ENCODE measurements around the gene PTPRG. TPM values are rescaled to one million over a fixed set of nuclear protein-coding genes. Genes with fewer than 3 reads are reported as not detected.

The PTPRG gene
- total and polyA plus RNA-seq, 2 donors = 22.7 to 95.3 TPM

GRCh38 chr3:61765157-61765876, 203.9 kb downstream of the PTPRG start:
- Histone ChIP-seq H3K36me3 (ENCODE audit: insufficient read depth) (no peaks in the 10 kb centered on the region), H3K4me1 (ENCODE audit: insufficient read depth) (no peaks in the 10 kb centered on the region), H3K27ac (ENCODE audit: low read depth) (no peak overlapping the region), H3K4me3 (ENCODE audit: low read depth, low read length) (no peak overlapping the region)
- 93% methylated on average over 5 of the region's 5 CpGs for WGBS
- no peak for DNase-seq (ENCODE audit: extremely low spot score)

DNA sequence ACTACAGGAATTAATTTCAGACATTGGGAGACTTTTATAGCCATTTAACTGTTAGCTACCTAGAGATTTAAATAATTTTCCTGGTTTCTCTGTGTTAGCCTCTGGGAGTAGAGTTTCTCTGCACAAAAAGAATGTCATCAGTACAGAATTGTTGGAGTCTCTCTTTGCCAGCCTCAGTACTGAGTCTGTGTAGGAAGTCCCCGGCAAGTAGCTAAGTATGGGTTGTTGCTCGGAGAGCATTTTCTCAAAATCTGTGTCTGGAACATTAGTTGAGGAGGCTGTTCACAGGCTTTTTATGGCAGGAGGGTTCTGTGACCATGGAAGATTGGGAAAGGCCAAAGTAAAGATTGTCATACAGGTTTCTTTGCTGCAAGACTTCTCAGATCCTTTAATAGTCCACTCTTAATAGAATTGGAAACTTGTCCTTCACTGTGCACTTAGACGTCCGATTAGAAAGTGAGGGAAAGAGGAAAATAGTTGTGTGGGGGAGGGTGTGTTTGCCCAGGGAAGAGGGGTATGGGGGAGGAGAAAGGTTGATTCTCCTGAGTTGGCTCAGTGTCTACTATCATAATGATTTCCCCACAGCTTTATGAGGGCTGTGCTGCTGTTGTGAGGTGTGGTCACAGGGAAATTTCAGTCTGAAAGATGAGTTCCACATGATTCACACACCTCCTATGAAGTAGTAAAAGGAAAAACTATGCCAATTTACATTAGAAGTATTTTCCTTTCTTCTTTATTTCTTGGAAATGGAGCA, 207.1 kb downstream of the PTPRG start:
- WGBS = 83% methylated on average over 4 of the region's 4 CpGs
- no peak for DNase-seq (ENCODE audit: extremely low spot score)

DNA sequence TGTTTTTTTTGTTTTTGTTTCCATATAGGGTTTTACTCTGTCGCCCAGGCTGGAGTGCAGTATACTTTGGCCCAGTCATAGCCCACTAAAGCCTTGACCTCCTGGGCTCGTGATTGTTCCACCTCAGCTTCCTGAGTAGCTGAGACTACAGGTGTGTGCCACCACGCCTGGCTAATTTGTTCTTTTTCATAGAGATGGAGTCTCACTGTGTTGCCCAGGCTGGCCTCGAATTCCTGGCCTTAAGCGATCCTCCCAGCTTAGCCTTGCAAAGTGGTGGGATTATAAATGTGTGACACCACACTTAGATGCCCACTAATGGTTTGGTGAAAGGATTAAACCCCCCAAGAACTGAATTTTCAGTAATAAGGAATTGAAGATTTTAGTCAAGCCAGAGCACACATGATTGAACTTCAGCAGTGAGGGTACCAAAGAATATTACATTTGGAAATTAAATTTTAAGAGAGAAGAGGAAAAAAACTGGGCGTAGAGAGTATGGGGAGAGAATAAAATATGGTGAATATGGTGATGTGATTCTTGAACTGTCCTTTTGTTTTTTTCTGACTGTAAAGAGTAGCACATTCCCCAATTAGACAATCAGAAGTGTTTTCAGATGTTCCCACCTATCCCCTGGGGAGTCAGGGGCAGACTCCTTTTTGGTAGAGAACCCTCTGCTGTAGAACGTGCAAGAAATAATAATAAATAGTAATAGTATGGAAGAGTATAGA, 208.1 kb downstream of the PTPRG start:
- no peak overlapping the region for H3K4me3 ChIP-seq (ENCODE audit: low read depth, low read length)
- H3K36me3 ChIP-seq (ENCODE audit: insufficient read depth) = no peaks in the 10 kb centered on the region
- no peak for DNase-seq (ENCODE audit: extremely low spot score)
- 93% methylated on average over 7 of the region's 7 CpGs for WGBS
- no peaks in the 10 kb centered on the region for H3K4me1 ChIP-seq (ENCODE audit: insufficient read depth)
- no peak overlapping the region for H3K27ac ChIP-seq (ENCODE audit: low read depth)

More for the DNA sequence above, 207.1 kb downstream of the PTPRG start:
- no peak overlapping the region for H3K4me3 ChIP-seq (ENCODE audit: low read depth, low read length)
- no peaks in the 10 kb centered on the region for H3K36me3 ChIP-seq (ENCODE audit: insufficient read depth)
- H3K4me1 ChIP-seq (ENCODE audit: insufficient read depth) = no peaks in the 10 kb centered on the region
- H3K27ac ChIP-seq (ENCODE audit: low read depth) = no peak overlapping the region

GRCh38 chr3:61771976-61772375, 210.6 kb downstream of the PTPRG start:
- Histone ChIP-seq H3K4me3 (ENCODE audit: low read depth, low read length) (no peak overlapping the region), H3K27ac (ENCODE audit: low read depth) (no peak overlapping the region), H3K4me1 (ENCODE audit: insufficient read depth) (no peaks in the 10 kb centered on the region), H3K36me3 (ENCODE audit: insufficient read depth) (no peaks in the 10 kb centered on the region)
- DNase-seq (ENCODE audit: extremely low spot score) = no peak
- 91% methylated on average over 6 of the region's 6 CpGs for WGBS

- no peak for DNase-seq (ENCODE audit: extremely low spot score)
- Histone ChIP-seq H3K4me1 (ENCODE audit: insufficient read depth) (no peaks in the 10 kb centered on the region), H3K36me3 (ENCODE audit: insufficient read depth) (no peaks in the 10 kb centered on the region), H3K27ac (ENCODE audit: low read depth) (no peak overlapping the region), H3K4me3 (ENCODE audit: low read depth, low read length) (no peak overlapping the region)
- WGBS = 94% methylated on average over 1 of the region's 1 CpG
These were observed 211.1 kb downstream of the PTPRG start for GRCh38 chr3:61772456-61772855.

DNA sequence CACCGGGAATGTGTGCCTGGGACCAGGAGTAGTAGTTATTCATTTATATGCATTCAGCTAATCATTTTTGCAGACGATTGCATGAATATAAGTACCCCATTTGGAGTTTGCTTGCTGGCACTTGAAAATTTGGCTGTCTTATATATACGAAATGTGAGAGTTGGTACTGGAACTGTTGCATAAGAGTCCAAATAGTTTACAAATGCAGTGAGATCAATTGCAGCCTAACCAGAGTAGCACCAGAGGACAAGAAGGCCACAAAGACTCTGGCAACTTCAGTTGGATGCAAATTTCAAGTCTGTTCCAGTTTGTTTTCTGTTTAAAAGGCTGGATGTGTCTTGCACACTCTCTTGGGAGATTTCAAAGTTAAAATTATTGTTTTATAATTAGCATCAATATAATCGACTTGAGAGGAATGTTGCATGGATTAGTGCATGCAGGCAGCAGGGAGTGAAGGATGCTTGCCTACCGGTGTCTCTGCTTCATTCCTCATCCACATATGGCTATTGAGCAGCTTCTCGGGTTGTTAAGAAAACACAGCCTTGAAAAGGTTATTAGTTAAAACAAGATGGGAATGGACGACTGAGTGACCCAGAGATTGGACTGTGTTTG, 213.0 kb downstream of the PTPRG start:
- WGBS = 84% methylated on average over 7 of the region's 7 CpGs
- Histone ChIP-seq H3K4me3 (ENCODE audit: low read depth, low read length) (no peak overlapping the region), H3K36me3 (ENCODE audit: insufficient read depth) (no peaks in the 10 kb centered on the region), H3K27ac (ENCODE audit: low read depth) (no peak overlapping the region), H3K4me1 (ENCODE audit: insufficient read depth) (no peaks in the 10 kb centered on the region)
- DNase-seq (ENCODE audit: extremely low spot score) = no peak

GRCh38 chr3:61776390-61776789, 215.0 kb downstream of the PTPRG start:
- Histone ChIP-seq H3K4me1 (ENCODE audit: insufficient read depth) (no peaks in the 10 kb centered on the region), H3K27ac (ENCODE audit: low read depth) (no peak overlapping the region), H3K36me3 (ENCODE audit: insufficient read depth) (no peaks in the 10 kb centered on the region), H3K4me3 (ENCODE audit: low read depth, low read length) (no peak overlapping the region)
- WGBS = 90% methylated on average over 5 of the region's 5 CpGs
- no peak for DNase-seq (ENCODE audit: extremely low spot score)

DNA sequence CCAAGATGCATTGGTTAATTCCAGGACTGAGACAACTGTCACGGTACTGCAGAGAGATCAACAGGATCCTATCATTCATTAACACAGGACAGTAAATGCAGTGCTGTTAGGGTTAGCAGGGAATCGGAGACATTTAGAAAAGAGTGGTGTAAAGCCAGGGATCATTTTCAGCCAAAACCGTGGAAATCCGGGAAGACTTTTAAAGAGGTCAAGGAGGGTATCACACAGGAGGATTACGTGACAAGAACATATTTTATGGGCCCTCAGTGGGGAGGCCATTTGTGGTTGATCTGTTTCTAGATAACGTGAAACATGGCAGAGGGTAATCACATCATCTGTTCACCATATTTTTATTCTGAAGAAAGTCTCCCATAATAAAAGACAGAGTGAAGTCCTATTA, 216.1 kb downstream of the PTPRG start:
- H3K27ac ChIP-seq (ENCODE audit: low read depth) = no peak overlapping the region
- no peak overlapping the region for H3K4me3 ChIP-seq (ENCODE audit: low read depth, low read length)
- H3K36me3 ChIP-seq (ENCODE audit: insufficient read depth) = no peaks in the 10 kb centered on the region
- 67% methylated on average over 6 of the region's 6 CpGs for WGBS
- no peaks in the 10 kb centered on the region for H3K4me1 ChIP-seq (ENCODE audit: insufficient read depth)
- DNase-seq (ENCODE audit: extremely low spot score) = no peak

GRCh38 chr3:61778095-61778494, 216.7 kb downstream of the PTPRG start:
- H3K36me3 ChIP-seq (ENCODE audit: insufficient read depth) = no peaks in the 10 kb centered on the region
- no peak overlapping the region for H3K27ac ChIP-seq (ENCODE audit: low read depth)
- H3K4me1 ChIP-seq (ENCODE audit: insufficient read depth) = no peaks in the 10 kb centered on the region
- 88% methylated on average over 5 of the region's 5 CpGs for WGBS
- no peak overlapping the region for H3K4me3 ChIP-seq (ENCODE audit: low read depth, low read length)
- DNase-seq (ENCODE audit: extremely low spot score) = no peak

GRCh38 chr3:61780016-61780415, 218.6 kb downstream of the PTPRG start:
- H3K36me3 ChIP-seq (ENCODE audit: insufficient read depth) = no peaks in the 10 kb centered on the region
- H3K4me3 ChIP-seq (ENCODE audit: low read depth, low read length) = no peak overlapping the region
- DNase-seq (ENCODE audit: extremely low spot score) = no peak
- H3K4me1 ChIP-seq (ENCODE audit: insufficient read depth) = no peaks in the 10 kb centered on the region
- WGBS = 81% methylated on average over 2 of the region's 2 CpGs
- H3K27ac ChIP-seq (ENCODE audit: low read depth) = no peak overlapping the region

DNA sequence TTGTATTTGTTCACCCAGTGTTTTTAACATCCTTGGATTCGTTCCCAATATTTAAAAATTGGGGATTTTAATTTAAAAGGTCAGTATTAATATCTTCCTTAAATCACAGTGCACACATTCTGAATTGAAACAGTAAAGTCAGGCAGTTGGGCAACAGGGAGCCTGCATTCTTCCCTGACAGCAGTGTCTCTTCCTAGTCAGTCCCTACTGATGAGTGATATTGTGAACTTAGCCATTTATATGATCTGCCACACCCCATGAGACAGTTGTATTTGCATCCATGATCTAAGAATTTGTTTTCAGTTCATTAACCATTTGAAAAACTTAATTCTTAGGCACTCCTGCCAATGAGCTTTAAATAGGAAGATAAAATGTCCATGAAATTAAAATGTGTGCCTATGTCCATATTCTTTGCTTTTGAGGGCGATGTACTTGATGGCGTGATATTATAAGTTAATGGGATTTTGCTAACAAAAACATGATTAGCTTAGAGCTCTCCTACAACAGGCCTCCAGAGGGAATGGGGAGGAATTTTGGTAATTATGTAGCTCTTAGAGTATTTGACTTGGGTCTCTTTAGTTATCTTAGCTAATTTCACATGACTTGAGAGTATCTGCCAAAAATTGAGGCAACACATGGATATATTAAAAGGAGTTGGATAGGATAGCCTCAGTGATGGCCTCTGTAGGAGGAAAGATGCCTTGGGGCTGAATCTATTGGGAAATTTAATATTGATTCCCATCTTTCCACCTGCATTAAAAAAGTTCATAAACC, 219.3 kb downstream of the PTPRG start:
- no peak overlapping the region for H3K27ac ChIP-seq (ENCODE audit: low read depth)
- H3K4me1 ChIP-seq (ENCODE audit: insufficient read depth) = no peaks in the 10 kb centered on the region
- H3K36me3 ChIP-seq (ENCODE audit: insufficient read depth) = no peaks in the 10 kb centered on the region
- no peak for DNase-seq (ENCODE audit: extremely low spot score)
- H3K4me3 ChIP-seq (ENCODE audit: low read depth, low read length) = no peak overlapping the region
- WGBS = 90% methylated on average over 3 of the region's 3 CpGs

DNA sequence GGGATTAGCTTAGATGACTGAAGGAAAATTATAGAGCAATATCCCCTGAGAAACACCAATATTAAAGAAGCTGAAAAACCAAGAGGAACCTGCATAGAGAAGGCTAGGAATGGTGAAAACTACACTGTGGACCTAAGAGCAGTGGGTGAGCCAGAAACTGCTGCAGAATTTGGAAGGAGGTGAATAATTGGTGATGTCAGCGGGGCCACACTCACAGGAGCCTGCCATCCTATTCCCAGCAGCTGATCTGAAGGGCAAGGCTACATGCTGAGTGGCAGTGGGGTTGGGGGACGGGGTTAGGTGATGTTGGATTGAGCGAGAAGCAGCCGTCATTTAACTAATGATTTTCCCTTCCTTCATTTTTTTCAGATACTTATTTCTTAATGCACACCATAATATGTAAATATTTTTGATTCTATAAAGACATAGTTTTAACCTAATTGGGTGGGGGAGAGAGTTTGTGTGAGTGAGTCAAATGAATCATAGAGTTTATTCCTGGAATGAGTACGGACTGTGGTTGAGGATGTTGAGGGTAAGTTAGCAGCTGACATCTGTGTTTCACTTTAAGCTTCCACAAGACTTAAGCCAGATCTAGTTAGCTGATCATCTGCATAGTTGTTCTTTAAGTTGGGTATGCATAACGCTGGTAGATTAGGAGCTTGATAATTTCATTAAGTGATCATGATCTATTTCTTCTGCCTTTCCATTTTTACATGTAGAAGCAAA, 222.8 kb downstream of the PTPRG start:
- DNase-seq (ENCODE audit: extremely low spot score) = no peak
- Histone ChIP-seq H3K4me1 (ENCODE audit: insufficient read depth) (no peaks in the 10 kb centered on the region), H3K4me3 (ENCODE audit: low read depth, low read length) (no peak overlapping the region), H3K27ac (ENCODE audit: low read depth) (no peak overlapping the region), H3K36me3 (ENCODE audit: insufficient read depth) (no peaks in the 10 kb centered on the region)
- WGBS = 90% methylated on average over 6 of the region's 6 CpGs
